ENCODE results near the gene PTPRN2. TPM values are rescaled to one million over a fixed set of nuclear protein-coding genes. Genes with fewer than 3 reads are reported as not detected.

Gene PTPRN2
- total and polyA plus RNA-seq, 2 donors (not counting 3 experiments of a cell fraction or from before 2014, with no cell fraction given), result 0.62 to 0.88 TPM

- Histone ChIP-seq H3K36me3 (ENCODE audit: control insufficient read depth in 2 of 2, extremely low read depth in 1 of 2, insufficient read depth in 2 of 2, low read length in 2 of 2) (no peaks in the 10 kb centered on the region), H2AFZ (ENCODE audit: low read depth, low read length) (no peak overlapping the region), H3K79me2 (ENCODE audit: control insufficient read depth, insufficient read depth, low read length) (no peaks in the 10 kb centered on the region), H4K20me1 (replicated peaks; ENCODE audit: control insufficient read depth, extremely low read depth, insufficient read depth, low read length) (no peaks in the 10 kb centered on the region), H3K27me3 (ENCODE audit: control insufficient read depth in 2 of 2, insufficient read depth in 2 of 2, low read length in 2 of 2) (no peaks in the 10 kb centered on the region), H3K9ac (replicated peaks; ENCODE audit: extremely low read depth, insufficient read depth, low read length) (no peak overlapping the region), H3K27ac (ENCODE audit: insufficient read depth, low read depth, low read length) (no peak overlapping the region), H3K9me3 (replicated peaks; ENCODE audit: control insufficient read depth, insufficient read depth, low read length) (no peaks in the 10 kb centered on the region), H3K4me3 (replicated peaks in 1 of 3; ENCODE audit: insufficient read depth in 1 of 3, low read depth in 1 of 3, low read length in 3 of 3) (no peak overlapping the region), H3K4me2 (ENCODE audit: insufficient read depth, low read length) (no peak overlapping the region), H3K9me1 (replicated peaks; ENCODE audit: control insufficient read depth, extremely low read depth, insufficient read depth, low read length) (no peaks in the 10 kb centered on the region), H3K4me1 (ENCODE audit: control insufficient read depth, extremely low read depth, insufficient read depth, low read length) (no peaks in the 10 kb centered on the region)
- intact Hi-C loops (cut with micrococcal nuclease), result no loop called here
- no peak for DNase-seq (ENCODE audit: low read depth, low spot score)
- TF ChIP-seq POLR2A (IDR thresholded peaks at IDR 0.05; ENCODE audit: low read depth, low read length) (no peak), EZH2 (IDR thresholded peaks at IDR 0.05; ENCODE audit: borderline replicate concordance, low read depth, low read length, severe bottlenecking) (no peak), MAX (IDR thresholded peaks at IDR 0.05; ENCODE audit: insufficient read depth, insufficient read length) (no peak), CTCF (IDR thresholded peaks at IDR 0.05; ENCODE audit: extremely low read depth in 1 of 2, insufficient read depth in 1 of 2, low read depth in 1 of 2, low read length in 2 of 2) (no peak), FOS (IDR thresholded peaks at IDR 0.05; ENCODE audit: borderline replicate concordance, insufficient read depth, low read length) (no peak), JUN (IDR thresholded peaks at IDR 0.05; ENCODE audit: borderline replicate concordance, insufficient read depth, insufficient read length, low read depth) (no peak), GATA2 (IDR thresholded peaks at IDR 0.05; ENCODE audit: insufficient read depth, insufficient read length, low read depth, low read length) (no peak), MYC (IDR thresholded peaks at IDR 0.05; ENCODE audit: low read depth, low read length) (no peak), POLR2AphosphoS5 (IDR thresholded peaks at IDR 0.05; ENCODE audit: insufficient read depth, low read depth, low read length) (no peak)
- FAIRE-seq, result no peak
- dilution Hi-C loops (cut with MboI; ENCODE audit: extremely low pct_ligation_motif_present, low sequenced_read_pairs), result no loop called here
- POLR2A ChIA-PET, result no interaction called here
- no TSS peak for BruUV-seq (replicated peaks)
- CTCF ChIA-PET, result no interaction called here
These were observed 968.6 kb downstream of the PTPRN2 start for GRCh38 chr7:157618823-157619606.

All from endothelial cell of umbilical vein (primary cell).